GM20000 (cell line): ENCODE measurements around the gene COMMD10.

ENCODE experiments used
- DNase-seq: peaks from one replicate; pipeline ENCODE4 v3.0.0; 2012; ENCODE audit warnings: low spot score
- TF ChIP-seq, protein P1 (sequence below): IDR thresholded peaks from 2 replicates; pipeline ENCODE4 v1.5.1; 2012; ENCODE audit warnings: mild to moderate bottlenecking, control low read depth; ENCODE audit errors: extremely low read depth, missing control alignments

Gene COMMD10

DNA sequence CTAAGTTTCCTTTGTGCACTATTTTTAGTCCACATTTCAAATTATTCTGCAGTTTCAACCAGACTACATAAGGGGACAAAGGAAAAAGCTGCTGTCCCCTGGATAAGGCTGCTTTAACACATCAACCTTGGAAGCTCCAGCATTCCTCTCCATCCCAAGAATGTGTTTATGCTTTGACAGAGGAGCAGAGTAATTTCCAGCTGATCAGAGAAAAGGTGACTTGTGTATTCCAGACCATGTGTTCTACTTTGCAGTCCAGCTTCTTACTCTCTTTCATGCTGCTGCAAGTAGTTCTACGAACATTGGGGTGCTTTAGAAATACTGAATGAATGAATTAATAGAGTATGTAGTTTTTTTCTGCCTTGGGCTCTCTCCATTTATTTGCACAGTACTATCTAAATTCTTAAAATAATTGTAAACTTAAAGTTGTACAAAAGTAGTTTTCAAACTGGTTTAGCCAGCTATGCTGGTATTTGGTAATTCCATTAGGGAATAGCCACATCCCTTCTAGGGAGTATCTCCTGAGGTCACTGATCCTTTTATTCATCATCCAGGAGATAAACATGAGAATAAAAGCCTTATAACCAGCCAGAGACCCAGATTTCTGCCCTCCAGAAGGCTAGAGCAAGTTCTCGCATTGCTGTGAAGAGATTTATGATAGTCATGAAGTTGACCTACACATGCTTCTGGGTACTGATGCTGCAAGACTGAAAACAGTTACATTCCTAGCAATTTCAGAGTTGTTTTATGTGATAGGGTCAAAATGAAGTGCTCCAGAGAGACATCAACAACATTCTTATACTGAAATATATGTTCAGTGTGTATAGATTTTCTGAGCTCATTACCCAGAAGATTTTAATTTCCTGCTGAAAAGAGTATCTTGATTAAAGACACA, 215.2 kb downstream of the COMMD10 start:
- TF ChIP-seq, protein P1, sequence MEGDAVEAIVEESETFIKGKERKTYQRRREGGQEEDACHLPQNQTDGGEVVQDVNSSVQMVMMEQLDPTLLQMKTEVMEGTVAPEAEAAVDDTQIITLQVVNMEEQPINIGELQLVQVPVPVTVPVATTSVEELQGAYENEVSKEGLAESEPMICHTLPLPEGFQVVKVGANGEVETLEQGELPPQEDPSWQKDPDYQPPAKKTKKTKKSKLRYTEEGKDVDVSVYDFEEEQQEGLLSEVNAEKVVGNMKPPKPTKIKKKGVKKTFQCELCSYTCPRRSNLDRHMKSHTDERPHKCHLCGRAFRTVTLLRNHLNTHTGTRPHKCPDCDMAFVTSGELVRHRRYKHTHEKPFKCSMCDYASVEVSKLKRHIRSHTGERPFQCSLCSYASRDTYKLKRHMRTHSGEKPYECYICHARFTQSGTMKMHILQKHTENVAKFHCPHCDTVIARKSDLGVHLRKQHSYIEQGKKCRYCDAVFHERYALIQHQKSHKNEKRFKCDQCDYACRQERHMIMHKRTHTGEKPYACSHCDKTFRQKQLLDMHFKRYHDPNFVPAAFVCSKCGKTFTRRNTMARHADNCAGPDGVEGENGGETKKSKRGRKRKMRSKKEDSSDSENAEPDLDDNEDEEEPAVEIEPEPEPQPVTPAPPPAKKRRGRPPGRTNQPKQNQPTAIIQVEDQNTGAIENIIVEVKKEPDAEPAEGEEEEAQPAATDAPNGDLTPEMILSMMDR: no peak
- no peak for DNase-seq

DNA sequence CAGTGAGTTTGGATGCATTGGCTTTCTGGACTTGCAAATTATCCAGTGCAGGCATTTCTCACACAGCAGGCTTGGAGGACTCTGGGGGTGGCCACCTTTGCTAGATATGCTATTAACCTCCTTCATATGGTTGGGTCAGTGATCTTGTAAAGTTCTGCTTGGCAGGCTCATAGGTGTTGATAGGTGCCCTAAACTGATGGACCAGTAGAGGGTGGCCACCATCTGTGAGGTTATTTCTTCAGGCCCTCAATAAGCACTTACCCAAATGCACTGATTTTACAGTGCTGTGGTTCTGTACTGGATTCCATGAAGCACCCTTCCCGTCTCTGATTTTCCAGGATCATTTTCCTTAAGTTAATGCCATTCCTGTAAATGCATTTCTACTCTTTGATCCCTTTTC, 216.3 kb downstream of the COMMD10 start:
- TF ChIP-seq, protein P1: no peak
- DNase-seq: no peak

DNA sequence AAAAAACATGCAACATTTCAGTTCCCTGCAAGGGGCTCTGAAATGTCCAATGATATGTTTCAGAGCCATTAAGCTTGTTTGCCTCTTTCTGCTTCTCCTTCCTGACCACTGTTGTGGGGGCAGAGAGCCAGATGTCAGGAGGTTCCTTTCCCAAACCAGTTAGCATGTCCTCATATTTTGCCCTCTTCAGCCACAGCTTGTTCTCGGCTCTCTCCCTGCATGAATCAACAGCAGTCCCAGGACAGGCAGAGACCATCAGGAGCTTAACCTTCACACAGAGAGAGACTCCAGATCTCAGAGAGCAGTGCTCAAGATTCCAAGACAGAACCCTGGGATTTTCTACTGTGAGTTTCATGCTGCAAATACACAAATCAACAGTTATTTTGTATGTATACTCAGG, 218.5 kb downstream of the COMMD10 start:
- TF ChIP-seq, protein P1: no peak
- no peak for DNase-seq

DNA sequence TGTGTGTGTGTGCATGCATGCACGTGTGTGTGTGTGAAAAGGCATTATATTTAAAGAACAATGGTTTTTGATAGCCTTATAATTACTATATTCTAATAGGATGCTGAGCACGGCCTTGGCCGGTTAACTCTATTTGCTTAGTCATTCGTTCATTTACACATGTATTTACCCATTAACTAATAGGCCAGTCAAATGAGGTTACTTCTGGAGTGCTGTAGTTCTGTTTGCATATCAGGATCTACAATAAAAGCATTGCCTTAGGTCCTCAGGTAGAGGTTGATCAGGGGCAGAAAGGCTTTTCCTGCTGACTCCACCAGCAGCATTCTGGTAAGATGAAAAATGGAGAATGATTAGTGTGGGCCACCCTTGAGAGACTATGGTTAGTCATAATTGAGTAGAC, 219.0 kb downstream of the COMMD10 start:
- TF ChIP-seq, protein P1: no peak
- DNase-seq: no peak

DNA sequence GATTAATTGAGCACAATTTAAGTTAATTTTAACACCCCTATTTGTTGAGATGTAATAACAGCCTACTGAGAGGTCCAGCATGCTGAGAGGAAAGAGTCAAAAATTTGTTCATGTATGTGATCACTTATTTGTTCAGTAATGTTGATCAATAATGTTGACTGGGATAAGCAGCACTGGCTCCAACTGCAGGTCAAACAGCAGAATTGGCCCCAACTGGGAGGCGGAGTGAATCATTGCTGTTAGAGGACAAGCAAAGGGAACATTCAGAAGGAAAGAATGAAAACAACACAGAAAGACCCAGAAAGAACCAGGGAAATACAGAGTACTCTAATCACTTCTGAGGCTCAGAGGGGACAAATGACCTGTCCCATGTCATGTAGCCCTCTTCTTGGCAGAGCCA, 221.1 kb downstream of the COMMD10 start:
- no peak for DNase-seq
- TF ChIP-seq, protein P1: no peak

DNA sequence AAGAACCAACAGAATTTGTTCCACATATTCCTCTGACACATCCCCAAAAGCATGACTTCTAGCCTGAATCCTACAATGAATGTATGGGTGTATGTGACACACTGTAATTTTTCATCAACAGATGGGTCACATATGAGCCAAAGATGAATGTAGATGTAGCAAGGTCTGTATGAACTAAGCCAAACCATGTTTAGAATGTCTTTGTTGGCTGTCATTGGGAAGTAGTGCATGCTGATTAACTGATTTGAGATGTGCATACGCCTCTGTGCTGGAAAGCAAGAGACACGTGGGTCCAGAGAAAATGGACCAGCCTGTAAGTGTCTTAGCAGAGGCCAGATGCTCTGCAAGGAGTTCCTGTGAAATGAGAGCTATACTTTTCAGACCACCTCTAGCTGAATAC, 222.0 kb downstream of the COMMD10 start:
- TF ChIP-seq, protein P1: no peak
- no peak for DNase-seq

DNA sequence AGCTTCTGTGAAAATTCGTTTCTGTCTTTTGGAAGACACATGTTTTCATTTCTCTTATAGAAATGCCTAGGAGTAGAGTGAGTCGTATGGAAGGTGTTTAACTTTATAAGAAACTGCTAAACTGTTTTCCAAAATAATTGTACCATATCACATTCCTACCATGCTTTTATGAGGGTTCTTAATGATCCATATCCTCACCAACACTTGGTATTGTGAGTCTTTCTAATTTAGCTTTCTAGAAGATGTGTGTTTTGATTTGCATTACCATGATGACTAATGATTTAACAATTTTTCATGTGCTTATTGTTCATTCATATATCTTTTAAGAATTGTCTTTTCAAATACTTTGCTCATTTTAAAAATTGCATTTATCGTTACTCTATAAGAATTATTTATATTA, 223.6 kb downstream of the COMMD10 start:
- no peak for DNase-seq
- TF ChIP-seq, protein P1: no peak
